ENCODE measurements around the gene RBBP8NL. TPM values are rescaled to one million over a fixed set of nuclear protein-coding genes. Genes with fewer than 3 reads are reported as not detected.

RBBP8NL gene
- total RNA-seq, 6 experiments from 2014 or later: not detected

DNA sequence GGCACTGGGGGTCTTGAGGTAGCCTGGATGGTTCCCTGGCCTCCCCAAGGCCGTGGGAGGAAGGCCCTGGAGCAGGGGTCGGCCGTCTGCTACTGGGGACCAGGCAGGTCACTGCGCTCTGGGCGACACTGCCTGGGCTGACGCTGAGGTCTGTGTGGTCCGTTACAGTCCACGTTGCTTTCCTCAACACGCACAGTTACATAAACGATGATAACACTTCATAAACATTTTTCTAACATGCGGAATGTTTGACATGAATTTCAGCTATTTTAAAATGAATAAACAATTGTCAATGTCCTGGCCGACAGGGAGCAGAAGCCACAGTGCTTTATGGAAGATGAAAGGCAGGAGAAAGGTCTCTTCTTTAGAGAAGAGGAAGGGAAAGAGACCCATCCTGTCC is 10.2 kb upstream of the RBBP8NL start:
- Mint-ChIP-seq H3K4me3 (no peak overlapping the region), H3K27me3 (ENCODE audit: insufficient read depth) (peaks cover 68% of the 10 kb centered on the region), H3K4me1 (ENCODE audit: low read depth) (no peaks in the 10 kb centered on the region), H3K27ac (no peak overlapping the region), H3K36me3 (ENCODE audit: low read depth) (no peaks in the 10 kb centered on the region), H3K9me3 (no peaks in the 10 kb centered on the region)
- TF ChIP-seq, protein P1, sequence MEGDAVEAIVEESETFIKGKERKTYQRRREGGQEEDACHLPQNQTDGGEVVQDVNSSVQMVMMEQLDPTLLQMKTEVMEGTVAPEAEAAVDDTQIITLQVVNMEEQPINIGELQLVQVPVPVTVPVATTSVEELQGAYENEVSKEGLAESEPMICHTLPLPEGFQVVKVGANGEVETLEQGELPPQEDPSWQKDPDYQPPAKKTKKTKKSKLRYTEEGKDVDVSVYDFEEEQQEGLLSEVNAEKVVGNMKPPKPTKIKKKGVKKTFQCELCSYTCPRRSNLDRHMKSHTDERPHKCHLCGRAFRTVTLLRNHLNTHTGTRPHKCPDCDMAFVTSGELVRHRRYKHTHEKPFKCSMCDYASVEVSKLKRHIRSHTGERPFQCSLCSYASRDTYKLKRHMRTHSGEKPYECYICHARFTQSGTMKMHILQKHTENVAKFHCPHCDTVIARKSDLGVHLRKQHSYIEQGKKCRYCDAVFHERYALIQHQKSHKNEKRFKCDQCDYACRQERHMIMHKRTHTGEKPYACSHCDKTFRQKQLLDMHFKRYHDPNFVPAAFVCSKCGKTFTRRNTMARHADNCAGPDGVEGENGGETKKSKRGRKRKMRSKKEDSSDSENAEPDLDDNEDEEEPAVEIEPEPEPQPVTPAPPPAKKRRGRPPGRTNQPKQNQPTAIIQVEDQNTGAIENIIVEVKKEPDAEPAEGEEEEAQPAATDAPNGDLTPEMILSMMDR (IDR thresholded peaks at IDR 0.05): no peak
- peak; percentile 4 for DNase-seq

DNA sequence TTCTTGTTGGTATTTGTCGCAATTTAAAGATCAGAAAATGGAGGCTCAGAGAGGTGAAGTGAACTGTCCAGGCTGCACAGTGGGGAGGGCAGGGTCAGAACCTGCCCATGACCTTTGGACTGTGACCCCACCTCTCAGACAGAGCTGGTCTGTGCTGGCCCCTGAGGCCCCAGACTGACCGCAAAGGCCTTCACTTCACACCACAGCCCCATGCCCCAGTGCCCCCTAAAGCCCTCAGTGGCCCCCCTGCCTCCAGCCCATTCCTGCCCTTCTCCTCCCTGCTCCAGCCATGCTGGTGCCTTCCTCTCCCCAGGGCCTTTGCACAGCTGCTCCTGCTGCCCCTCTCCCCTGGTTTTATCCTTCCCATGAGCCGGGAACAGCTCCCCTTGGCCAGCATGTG is 9.4 kb upstream of the RBBP8NL start:
- TF ChIP-seq, protein P1 (IDR thresholded peaks at IDR 0.05): no peak
- Mint-ChIP-seq H3K27me3 (ENCODE audit: insufficient read depth) (peaks cover 71% of the 10 kb centered on the region), H3K27ac (no peak overlapping the region), H3K9me3 (no peaks in the 10 kb centered on the region), H3K36me3 (ENCODE audit: low read depth) (no peaks in the 10 kb centered on the region), H3K4me3 (no peak overlapping the region), H3K4me1 (ENCODE audit: low read depth) (no peaks in the 10 kb centered on the region)
- no peak for DNase-seq

- no peaks in the 10 kb centered on the region for H3K4me1 Mint-ChIP-seq (ENCODE audit: low read depth)
- no peak overlapping the region for H3K4me3 Mint-ChIP-seq
- DNase-seq: no peak
- H3K27me3 Mint-ChIP-seq (ENCODE audit: insufficient read depth): peaks cover 70% of the 10 kb centered on the region
- no peak overlapping the region for H3K27ac Mint-ChIP-seq
- no peaks in the 10 kb centered on the region for H3K9me3 Mint-ChIP-seq
- TF ChIP-seq, protein P1 (IDR thresholded peaks at IDR 0.05): no peak
- H3K36me3 Mint-ChIP-seq (ENCODE audit: low read depth): no peaks in the 10 kb centered on the region
Observed at GRCh38 chr20:62433658-62434497, 6.5 kb upstream of the RBBP8NL start.

DNA sequence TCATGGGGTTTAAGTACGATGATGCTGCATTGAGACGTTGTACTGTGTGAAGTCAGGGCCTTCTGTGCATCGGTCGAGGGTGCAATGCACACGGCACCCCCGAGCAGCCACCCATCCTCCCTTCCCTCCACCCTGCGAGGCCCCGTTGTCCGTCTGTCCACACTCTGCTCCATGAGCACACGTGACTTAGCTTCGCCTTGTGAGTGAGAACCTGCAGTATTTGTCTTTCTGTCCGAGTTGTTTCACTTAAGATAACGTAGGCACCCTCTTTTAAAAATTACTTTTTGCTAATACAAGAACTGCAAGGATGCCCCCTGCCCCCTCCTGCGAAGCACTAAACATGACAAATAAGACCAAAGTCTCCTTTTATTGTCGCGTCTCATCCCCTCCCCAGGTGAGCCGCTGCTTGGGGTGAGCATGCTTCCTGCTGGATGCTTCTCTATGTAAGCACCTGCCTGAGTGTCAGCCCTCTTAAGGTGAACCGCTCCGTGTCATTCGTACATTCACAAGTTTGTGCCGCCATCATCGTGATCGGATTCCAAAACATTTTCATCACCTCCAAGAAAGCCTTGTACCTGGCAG is 3.6 kb upstream of the RBBP8NL start:
- Mint-ChIP-seq H3K9me3 (no peaks in the 10 kb centered on the region), H3K27me3 (ENCODE audit: insufficient read depth) (peaks cover 61% of the 10 kb centered on the region), H3K4me1 (ENCODE audit: low read depth) (no peaks in the 10 kb centered on the region), H3K4me3 (no peak overlapping the region), H3K27ac (no peak overlapping the region), H3K36me3 (ENCODE audit: low read depth) (no peaks in the 10 kb centered on the region)
- TF ChIP-seq, protein P1 (IDR thresholded peaks at IDR 0.05): no peak
- DNase-seq: no peak

DNA sequence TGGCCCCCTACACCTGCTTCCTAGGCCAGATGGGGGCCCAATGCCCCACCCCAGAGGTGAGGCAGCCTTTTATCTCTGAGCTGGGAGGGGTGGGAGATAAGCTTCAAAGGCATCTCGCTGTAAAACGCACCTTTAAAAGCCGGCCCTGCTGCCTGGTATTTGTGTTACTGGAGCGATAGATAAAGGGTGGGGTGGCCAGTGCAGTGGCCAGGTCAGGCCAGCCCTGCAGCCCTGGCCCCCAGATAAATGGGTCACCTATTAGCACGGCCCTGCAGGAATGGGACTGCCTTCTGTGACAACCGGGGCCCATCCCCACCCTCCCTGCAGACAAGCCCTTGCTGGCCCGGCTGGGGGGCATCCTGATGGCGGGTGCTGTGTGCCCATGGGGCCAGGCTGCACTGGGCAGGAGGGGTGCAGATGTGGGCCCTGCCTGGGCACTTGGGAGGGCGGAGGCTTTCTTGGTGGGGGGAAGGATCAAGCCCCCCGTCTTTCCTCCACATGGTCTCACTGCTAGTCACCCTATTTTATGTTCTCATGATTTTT is 3.0 kb upstream of the RBBP8NL start:
- Mint-ChIP-seq H3K4me3 (no peak overlapping the region), H3K9me3 (no peaks in the 10 kb centered on the region), H3K36me3 (ENCODE audit: low read depth) (no peaks in the 10 kb centered on the region), H3K27me3 (ENCODE audit: insufficient read depth) (peaks cover 58% of the 10 kb centered on the region), H3K27ac (no peak overlapping the region), H3K4me1 (ENCODE audit: low read depth) (no peaks in the 10 kb centered on the region)
- TF ChIP-seq, protein P1 (IDR thresholded peaks at IDR 0.05): no peak
- DNase-seq: no peak
